Left ventricle myocardium inferior (tissue), 1 donor: ENCODE measurements around the gene BOD1L2. TPM values are rescaled to one million over a fixed set of nuclear protein-coding genes. Genes with fewer than 3 reads are reported as not detected.

Experiments used
- DNase-seq: peaks from one replicate; pipeline ENCODE4 v3.0.0-alpha.2; 2020
- H3K27ac ChIP-seq: fragments of 200-600 bp; replicated peaks from 2 replicates; pipeline ENCODE4 v1.8.0; 2021
- H3K27me3 ChIP-seq: fragments of 200-600 bp; 2 replicates; pipeline ENCODE4 v1.8.0; 2021; ENCODE audit warnings: low read depth
- H3K36me3 ChIP-seq: fragments of 200-600 bp; 2 replicates; pipeline ENCODE4 v1.8.0; 2021
- H3K4me1 ChIP-seq: fragments of 200-600 bp; 2 replicates; pipeline ENCODE4 v1.8.0; 2021
- H3K4me3 ChIP-seq: fragments of 200-600 bp; 2 replicates; pipeline ENCODE4 v1.8.0; 2021; ENCODE audit warnings: mild to moderate bottlenecking, moderate library complexity
- H3K9me3 ChIP-seq: fragments of 200-600 bp; replicated peaks from 2 replicates; pipeline ENCODE4 v1.8.0; 2021
- CTCF ChIP-seq: fragments of 200-600 bp; IDR thresholded peaks from 2 replicates; pipeline ENCODE4 v1.8.0; 2021; ENCODE audit warnings: antibody characterized with exemption, mild to moderate bottlenecking, borderline replicate concordance
- intact Hi-C: fragments of 100-400 bp; cut with micrococcal nuclease; formaldehyde crosslinking; loops from one replicate; pipeline ENCODE4 v1.11.0; 2022
- total RNA-seq: library from RNA; stranded (reverse); fragmentation: NEBNext Ultra II Directional; extraction: Animal tissue kit (Norgen Biotek cat#: 25700); gene quantifications from one replicate; pipeline ENCODE4 v1.2.1, GENCODE V29; 2021
- donor health status: DM: no; HTN: yes; CAD: no; lungs with severe emphysema.

Gene BOD1L2
- total RNA-seq, 1 donor from 2014 or later: not detected

GRCh38 chr18:57121542-57122112, 25.3 kb upstream of the BOD1L2 start:
- Histone ChIP-seq H3K4me3 (peak overlapping the region; percentile 32), H3K9me3 (no peaks in the 10 kb centered on the region), H3K27ac (no peak overlapping the region), H3K36me3 (no peaks in the 10 kb centered on the region), H3K4me1 (peaks cover 4% of the 10 kb centered on the region), H3K27me3 (peaks cover 82% of the 10 kb centered on the region)
- intact Hi-C loops: no loop called here
- DNase-seq: no peak
- TF ChIP-seq CTCF: no peak

- DNase-seq: no peak
- Histone ChIP-seq H3K27me3 (peaks cover 85% of the 10 kb centered on the region), H3K27ac (no peak overlapping the region), H3K4me1 (peaks cover 4% of the 10 kb centered on the region), H3K4me3 (no peak overlapping the region), H3K9me3 (no peaks in the 10 kb centered on the region), H3K36me3 (no peaks in the 10 kb centered on the region)
- no peak for TF ChIP-seq CTCF
- intact Hi-C loops: no loop called here
These were observed 23.9 kb upstream of the BOD1L2 start for GRCh38 chr18:57122936-57123510.

GRCh38 chr18:57125627-57126026, 21.3 kb upstream of the BOD1L2 start:
- peaks cover 90% of the 10 kb centered on the region for H3K27me3 ChIP-seq
- intact Hi-C loops: no loop called here
- no peaks in the 10 kb centered on the region for H3K36me3 ChIP-seq
- TF ChIP-seq CTCF: no peak
- DNase-seq: no peak
- H3K27ac ChIP-seq: no peak overlapping the region
- H3K4me3 ChIP-seq: no peak overlapping the region
- H3K4me1 ChIP-seq: peaks cover 4% of the 10 kb centered on the region
- H3K9me3 ChIP-seq: no peaks in the 10 kb centered on the region

- DNase-seq: no peak
- no peak for TF ChIP-seq CTCF
- Histone ChIP-seq H3K4me3 (no peak overlapping the region), H3K36me3 (no peaks in the 10 kb centered on the region), H3K27me3 (peaks cover 64% of the 10 kb centered on the region), H3K27ac (no peak overlapping the region), H3K9me3 (no peaks in the 10 kb centered on the region), H3K4me1 (no peaks in the 10 kb centered on the region)
- intact Hi-C loops: no loop called here
These were observed 18.5 kb upstream of the BOD1L2 start for GRCh38 chr18:57128220-57128932.

GRCh38 chr18:57131101-57131500, 15.8 kb upstream of the BOD1L2 start:
- no peaks in the 10 kb centered on the region for H3K36me3 ChIP-seq
- H3K4me3 ChIP-seq: no peak overlapping the region
- no peak for DNase-seq
- H3K27me3 ChIP-seq: peaks cover 43% of the 10 kb centered on the region
- intact Hi-C loops: no loop called here
- H3K4me1 ChIP-seq: no peaks in the 10 kb centered on the region
- peaks cover 2% of the 10 kb centered on the region for H3K9me3 ChIP-seq
- H3K27ac ChIP-seq: no peak overlapping the region
- no peak for TF ChIP-seq CTCF
